ENCODE measurements around the gene PNLIP. TPM values are rescaled to one million over a fixed set of nuclear protein-coding genes. Genes with fewer than 3 reads are reported as not detected.

PNLIP gene
- total RNA-seq, 1 donor from 2014 or later, result not detected

GRCh38 chr10:116615199-116615776 lies 69.6 kb downstream of the PNLIP start:
- H3K9me3 Mint-ChIP-seq (ENCODE audit: unreplicated experiment), result no peaks in the 10 kb centered on the region
- no peak for DNase-seq (ENCODE audit: low spot score)
- no peak for TF ChIP-seq CTCF (IDR thresholded peaks at IDR 0.05; ENCODE audit: unreplicated experiment)
- H3K27ac Mint-ChIP-seq (ENCODE audit: unreplicated experiment), result no peak overlapping the region
- peaks cover 7% of the 10 kb centered on the region for H3K27me3 Mint-ChIP-seq (ENCODE audit: unreplicated experiment)
- H3K4me1 Mint-ChIP-seq (ENCODE audit: unreplicated experiment), result no peaks in the 10 kb centered on the region
- H3K4me3 Mint-ChIP-seq (ENCODE audit: unreplicated experiment), result no peak overlapping the region
- H3K36me3 Mint-ChIP-seq (ENCODE audit: low read depth, unreplicated experiment), result no peaks in the 10 kb centered on the region

Other genes with a start within 250 kb of the PNLIP start
- gene CCDC172, start 221.5 kb upstream of the PNLIP start, total RNA-seq (ENCODE audit: unreplicated experiment), result not detected
- gene PNLIPRP3, start 118.1 kb upstream of the PNLIP start, total RNA-seq (ENCODE audit: unreplicated experiment), result not detected
- not detected for gene PNLIPRP1, start 45.0 kb downstream of the PNLIP start, total RNA-seq (ENCODE audit: unreplicated experiment)
- not detected for gene PNLIPRP2, start 75.0 kb downstream of the PNLIP start, total RNA-seq (ENCODE audit: unreplicated experiment)
- gene HSPA12A, start 196.6 kb downstream of the PNLIP start, total RNA-seq (ENCODE audit: unreplicated experiment), result 2.8 TPM

Data from endothelial cell (in vitro differentiated cells).